HEK293T (cell line): ENCODE data around the gene DNASE1L1.

Source experiments
- ARNT ChIP-seq: fragments of 450-650 bp; IDR thresholded peaks from 2 replicates; pipeline ENCODE4 v1.6.1; 2017; ENCODE audit warnings: mild to moderate bottlenecking
- BHLHE40 ChIP-seq: fragments of 450-650 bp; IDR thresholded peaks from 2 replicates; pipeline ENCODE4 v1.6.1; 2016; ENCODE audit warnings: mild to moderate bottlenecking, moderate library complexity, borderline replicate concordance
- CTBP1 ChIP-seq: fragments of 450-650 bp; IDR thresholded peaks from 2 replicates; pipeline ENCODE4 v1.6.1; 2016; ENCODE audit warnings: borderline replicate concordance
- ELF4 ChIP-seq: fragments of 450-650 bp; IDR thresholded peaks from 2 replicates; pipeline ENCODE4 v1.6.1; 2017; ENCODE audit warnings: antibody characterized with exemption
- FOXA1 ChIP-seq: fragments of 450-650 bp; IDR thresholded peaks from 2 replicates; pipeline ENCODE4 v1.6.1; 2016; ENCODE audit warnings: mild to moderate bottlenecking
- FOXK2 ChIP-seq: fragments of 450-650 bp; IDR thresholded peaks from 2 replicates; pipeline ENCODE4 v1.6.1; 2016; ENCODE audit warnings: mild to moderate bottlenecking
- FOXM1 ChIP-seq: fragments of 450-650 bp; IDR thresholded peaks from 2 replicates; pipeline ENCODE4 v1.6.1; 2017; ENCODE audit warnings: mild to moderate bottlenecking, borderline replicate concordance
- NFRKB ChIP-seq: fragments of 450-650 bp; IDR thresholded peaks from 2 replicates; pipeline ENCODE4 v1.6.1; 2016; ENCODE audit warnings: mild to moderate bottlenecking, moderate library complexity
- PKNOX1 ChIP-seq: fragments of 450-650 bp; IDR thresholded peaks from 2 replicates; pipeline ENCODE4 v1.6.1; 2016
- SP1 ChIP-seq: fragments of 450-650 bp; IDR thresholded peaks from 2 replicates; pipeline ENCODE4 v1.6.1; 2017
- SUZ12 ChIP-seq: fragments of 450-650 bp; IDR thresholded peaks from 2 replicates; pipeline ENCODE4 v1.6.1; 2016; ENCODE audit warnings: mild to moderate bottlenecking
- ZNF384 ChIP-seq: fragments of 450-650 bp; IDR thresholded peaks from 2 replicates; pipeline ENCODE4 v1.6.1; 2016

- no peak for TF ChIP-seq FOXM1
- no peak for TF ChIP-seq FOXA1
- TF ChIP-seq SP1, result no peak
- TF ChIP-seq ARNT, result no peak
- TF ChIP-seq PKNOX1, result no peak
- TF ChIP-seq NFRKB, result no peak
- TF ChIP-seq ZNF384, result no peak
- no peak for TF ChIP-seq SUZ12
- no peak for TF ChIP-seq FOXK2
- no peak for TF ChIP-seq ELF4
- TF ChIP-seq BHLHE40, result no peak
- TF ChIP-seq CTBP1, result no peak
Observed at GRCh38 chrX:154357205-154357604, 51.8 kb downstream of the DNASE1L1 start.
